Progenitor cell of endocrine pancreas (in vitro differentiated cells): ENCODE measurements around the gene PAX7. TPM values are rescaled to one million over a fixed set of nuclear protein-coding genes. Genes with fewer than 3 reads are reported as not detected.

Source experiments
- DNase-seq: peaks from one replicate; pipeline ENCODE4 v3.0.0; 2021; ENCODE audit warnings: low spot score; ENCODE audit not compliant: unreplicated experiment
- H3K27ac Mint-ChIP-seq: 2 replicates; pipeline ENCODE4 v1.8.0; 2021; ENCODE audit warnings: mild to moderate bottlenecking, moderate library complexity, mixed read lengths
- H3K27me3 Mint-ChIP-seq: 2 replicates; pipeline ENCODE4 v1.8.0; 2021; ENCODE audit warnings: mixed read lengths
- H3K36me3 Mint-ChIP-seq: 2 replicates; pipeline ENCODE4 v1.8.0; 2022; ENCODE audit warnings: mixed read lengths; ENCODE audit not compliant: insufficient read depth
- H3K4me1 Mint-ChIP-seq: 2 replicates; pipeline ENCODE4 v1.8.0; 2021; ENCODE audit warnings: low read depth, mixed read lengths
- H3K4me3 Mint-ChIP-seq: 2 replicates; pipeline ENCODE4 v1.8.0; 2021; ENCODE audit warnings: low read depth, mild to moderate bottlenecking, moderate library complexity, mixed read lengths
- H3K9me3 Mint-ChIP-seq: 2 replicates; pipeline ENCODE4 v1.8.0; 2021; ENCODE audit warnings: low read depth, mixed read lengths
- total RNA-seq: library from RNA; stranded (reverse); gene quantifications from 2 replicates; pipeline ENCODE4 v1.2.1, GENCODE V29; 2021
- TF ChIP-seq, protein P1 (sequence below): fragments of 200-600 bp; sonication (generic); IDR thresholded peaks from one replicate; pipeline ENCODE4 v1.5.0; 2021; ENCODE audit warnings: antibody characterized with exemption, mild to moderate bottlenecking; ENCODE audit not compliant: unreplicated experiment

Gene PAX7
- total RNA-seq, 1 donor from 2014 or later = not detected

GRCh38 chr1:18793164-18793563 lies 162.5 kb downstream of the PAX7 start:
- Mint-ChIP-seq H3K4me3 (no peak overlapping the region), H3K27me3 (peaks cover 54% of the 10 kb centered on the region), H3K4me1 (no peaks in the 10 kb centered on the region), H3K36me3 (no peaks in the 10 kb centered on the region), H3K27ac (no peak overlapping the region), H3K9me3 (no peaks in the 10 kb centered on the region)
- DNase-seq = no peak
- TF ChIP-seq, protein P1, sequence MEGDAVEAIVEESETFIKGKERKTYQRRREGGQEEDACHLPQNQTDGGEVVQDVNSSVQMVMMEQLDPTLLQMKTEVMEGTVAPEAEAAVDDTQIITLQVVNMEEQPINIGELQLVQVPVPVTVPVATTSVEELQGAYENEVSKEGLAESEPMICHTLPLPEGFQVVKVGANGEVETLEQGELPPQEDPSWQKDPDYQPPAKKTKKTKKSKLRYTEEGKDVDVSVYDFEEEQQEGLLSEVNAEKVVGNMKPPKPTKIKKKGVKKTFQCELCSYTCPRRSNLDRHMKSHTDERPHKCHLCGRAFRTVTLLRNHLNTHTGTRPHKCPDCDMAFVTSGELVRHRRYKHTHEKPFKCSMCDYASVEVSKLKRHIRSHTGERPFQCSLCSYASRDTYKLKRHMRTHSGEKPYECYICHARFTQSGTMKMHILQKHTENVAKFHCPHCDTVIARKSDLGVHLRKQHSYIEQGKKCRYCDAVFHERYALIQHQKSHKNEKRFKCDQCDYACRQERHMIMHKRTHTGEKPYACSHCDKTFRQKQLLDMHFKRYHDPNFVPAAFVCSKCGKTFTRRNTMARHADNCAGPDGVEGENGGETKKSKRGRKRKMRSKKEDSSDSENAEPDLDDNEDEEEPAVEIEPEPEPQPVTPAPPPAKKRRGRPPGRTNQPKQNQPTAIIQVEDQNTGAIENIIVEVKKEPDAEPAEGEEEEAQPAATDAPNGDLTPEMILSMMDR = no peak

- TF ChIP-seq, protein P1 = no peak
- H3K4me1 Mint-ChIP-seq = no peaks in the 10 kb centered on the region
- H3K27me3 Mint-ChIP-seq = peaks cover 51% of the 10 kb centered on the region
- no peak overlapping the region for H3K27ac Mint-ChIP-seq
- H3K9me3 Mint-ChIP-seq = no peaks in the 10 kb centered on the region
- H3K36me3 Mint-ChIP-seq = no peaks in the 10 kb centered on the region
- no peak for DNase-seq
- no peak overlapping the region for H3K4me3 Mint-ChIP-seq
Observed at GRCh38 chr1:18794051-18794450, 163.4 kb downstream of the PAX7 start.

DNA sequence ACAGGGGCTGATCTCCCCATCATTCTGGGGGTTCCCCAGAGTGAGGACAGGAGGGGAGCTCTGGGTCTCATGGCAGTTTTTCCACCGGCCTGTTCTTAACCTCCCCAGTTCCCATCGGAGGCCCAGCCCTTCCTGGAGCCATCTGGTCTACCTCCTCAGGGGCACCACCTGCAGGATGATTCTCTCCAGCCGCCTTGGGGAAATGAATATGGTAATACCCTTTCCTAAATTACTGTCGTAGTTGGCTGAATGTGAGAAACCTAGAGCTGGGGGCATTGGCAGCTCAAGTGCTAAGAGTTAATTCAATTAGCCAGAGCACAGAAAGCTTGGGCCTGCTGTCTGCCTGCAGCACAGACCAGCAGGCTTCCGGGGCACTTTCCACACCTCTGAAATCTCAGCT lies 163.9 kb downstream of the PAX7 start:
- H3K4me3 Mint-ChIP-seq = no peak overlapping the region
- peaks cover 48% of the 10 kb centered on the region for H3K27me3 Mint-ChIP-seq
- no peak overlapping the region for H3K27ac Mint-ChIP-seq
- TF ChIP-seq, protein P1 = peak; percentile 37
- no peak for DNase-seq
- no peaks in the 10 kb centered on the region for H3K4me1 Mint-ChIP-seq
- no peaks in the 10 kb centered on the region for H3K9me3 Mint-ChIP-seq
- H3K36me3 Mint-ChIP-seq = no peaks in the 10 kb centered on the region

- peaks cover 42% of the 10 kb centered on the region for H3K27me3 Mint-ChIP-seq
- TF ChIP-seq, protein P1 = no peak
- H3K36me3 Mint-ChIP-seq = no peaks in the 10 kb centered on the region
- H3K4me1 Mint-ChIP-seq = no peaks in the 10 kb centered on the region
- no peaks in the 10 kb centered on the region for H3K9me3 Mint-ChIP-seq
- no peak overlapping the region for H3K27ac Mint-ChIP-seq
- no peak for DNase-seq
- H3K4me3 Mint-ChIP-seq = no peak overlapping the region
Observed at GRCh38 chr1:18795002-18795689, 164.5 kb downstream of the PAX7 start.

DNA sequence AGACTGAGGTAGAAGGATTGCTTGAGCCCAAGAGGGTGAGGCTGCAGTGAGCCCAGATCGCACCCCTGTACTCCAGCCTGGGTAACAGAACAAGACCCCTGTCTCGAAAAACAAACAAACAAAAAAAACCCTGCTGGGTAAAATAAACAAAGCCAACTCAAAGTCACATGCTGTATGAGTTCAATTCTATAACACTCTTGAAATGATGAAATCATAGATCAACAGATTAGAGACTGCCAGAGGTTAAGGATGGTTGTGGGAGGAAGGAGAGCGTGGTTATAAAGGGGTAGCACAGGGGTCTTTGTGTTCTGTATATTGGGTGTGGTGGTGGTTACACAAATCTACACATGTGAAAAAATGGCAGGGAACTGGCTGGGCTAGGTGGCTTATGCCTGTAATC lies 166.3 kb downstream of the PAX7 start:
- Mint-ChIP-seq H3K4me3 (no peak overlapping the region), H3K27me3 (peaks cover 28% of the 10 kb centered on the region), H3K4me1 (no peaks in the 10 kb centered on the region), H3K36me3 (no peaks in the 10 kb centered on the region), H3K27ac (no peak overlapping the region), H3K9me3 (no peaks in the 10 kb centered on the region)
- TF ChIP-seq, protein P1 = no peak
- no peak for DNase-seq

Other genes starting within 250 kb of the PAX7 start
- gene KLHDC7A, start 149.9 kb upstream of the PAX7 start, total RNA-seq = 0.96 and 1.6 TPM in 2 replicates
- gene TAS1R2, start 228.8 kb downstream of the PAX7 start, total RNA-seq = not detected in 2 replicates